RWPE2 (cell line): ENCODE measurements around the gene PLEKHM1.

ENCODE experiments used
- ATAC-seq: fragments of 200-7000 bp; cut with Tn5 transposase; 3 replicates; pipeline ENCODE4 v1.9.1; 2021; ENCODE audit warnings: low read depth
- DNase-seq: peaks from one replicate; pipeline ENCODE4 v3.0.0-alpha.2; 2020; ENCODE audit warnings: low spot score
- H3K27ac ChIP-seq: fragments of 450-650 bp; 2 replicates; pipeline ENCODE4 v1.5.1; 2017; ENCODE audit warnings: mild to moderate bottlenecking; ENCODE audit not compliant: poor library complexity, severe bottlenecking
- H3K27me3 ChIP-seq: fragments of 250-450 bp; sonication (Bioruptor Pico); 2 replicates; pipeline ENCODE4 v1.5.1; 2021; ENCODE audit warnings: mild to moderate bottlenecking, moderate library complexity; ENCODE audit not compliant: insufficient read depth, poor library complexity, severe bottlenecking
- H3K36me3 ChIP-seq: fragments of 250-450 bp; sonication (Bioruptor Pico); 2 replicates; pipeline ENCODE4 v1.5.1; 2020; ENCODE audit warnings: low read depth, mild to moderate bottlenecking, moderate library complexity
- H3K4me1 ChIP-seq: fragments of 250-450 bp; sonication (Bioruptor Pico); 2 replicates; pipeline ENCODE4 v1.5.1; 2021; ENCODE audit warnings: mild to moderate bottlenecking, moderate library complexity; ENCODE audit not compliant: insufficient read depth, poor library complexity, severe bottlenecking
- H3K4me3 ChIP-seq: fragments of 250-450 bp; sonication (Bioruptor Pico); 2 replicates; pipeline ENCODE4 v1.5.1; 2021; ENCODE audit warnings: mild to moderate bottlenecking, moderate library complexity; ENCODE audit not compliant: severe bottlenecking
- H3K9me3 ChIP-seq: fragments of 250-450 bp; sonication (Bioruptor Pico); 2 replicates; pipeline ENCODE4 v1.5.1; 2021; ENCODE audit warnings: mild to moderate bottlenecking, moderate library complexity; ENCODE audit not compliant: severe bottlenecking
- CTCF ChIP-seq: fragments of 450-650 bp; IDR thresholded peaks from one replicate; pipeline ENCODE4 v1.5.1; 2017; ENCODE audit warnings: mild to moderate bottlenecking, moderate library complexity; ENCODE audit not compliant: poor library complexity, severe bottlenecking

Gene PLEKHM1

GRCh38 chr17:45433159-45433535 is 57.4 kb downstream of the PLEKHM1 start:
- peak; percentile 43 for DNase-seq
- ATAC-seq = 0 out of 3 replicates have a peak, but pooled peaks have one; percentile 1
- no peaks in the 10 kb centered on the region for H3K4me1 ChIP-seq
- no peak overlapping the region for H3K4me3 ChIP-seq
- TF ChIP-seq CTCF = no peak
- no peaks in the 10 kb centered on the region for H3K27me3 ChIP-seq
- H3K9me3 ChIP-seq = no peaks in the 10 kb centered on the region
- no peaks in the 10 kb centered on the region for H3K36me3 ChIP-seq
- H3K27ac ChIP-seq = peak overlapping the region; percentile 62

- H3K27me3 ChIP-seq = no peaks in the 10 kb centered on the region
- peak within 1 kb of the TSS; percentile 62 for H3K27ac ChIP-seq
- peak within 1 kb of the TSS; percentile 56 for H3K4me3 ChIP-seq
- DNase-seq (peak; percentile 64), ATAC-seq (peak; percentile 18)
- H3K4me1 ChIP-seq = no peaks in the 10 kb centered on the region
- no peaks in the 10 kb centered on the region for H3K9me3 ChIP-seq
- no peak for TF ChIP-seq CTCF
- H3K36me3 ChIP-seq = no peaks in the 10 kb centered on the region
Measured at GRCh38 chr17:45432405-45433158, 57.9 kb downstream of the PLEKHM1 start, which contains the start of gene ARHGAP27. ARHGAP27 (minus strand) TSS chr17:45432870; CDS start chr17:45430279, 2,591 bp downstream.

GRCh38 chr17:45431531-45432404 is 58.8 kb downstream of the PLEKHM1 start:
- Histone ChIP-seq H3K36me3 (no peaks in the 10 kb centered on the region), H3K27ac (peak overlapping the region; percentile 62), H3K4me1 (no peaks in the 10 kb centered on the region), H3K27me3 (no peaks in the 10 kb centered on the region), H3K4me3 (peak overlapping the region; percentile 56), H3K9me3 (no peaks in the 10 kb centered on the region)
- TF ChIP-seq CTCF = no peak
- ATAC-seq (peak; percentile 74), DNase-seq (peak; percentile 96)

- H3K36me3 ChIP-seq = no peaks in the 10 kb centered on the region
- H3K9me3 ChIP-seq = no peaks in the 10 kb centered on the region
- H3K27ac ChIP-seq = peak overlapping the region; percentile 62
- ATAC-seq = peak; percentile 10; the same call in 2 of the 3 replicates
- TF ChIP-seq CTCF = no peak
- peak; percentile 56 for DNase-seq
- no peaks in the 10 kb centered on the region for H3K4me1 ChIP-seq
- H3K27me3 ChIP-seq = no peaks in the 10 kb centered on the region
- H3K4me3 ChIP-seq = peak overlapping the region; percentile 56
Measured at GRCh38 chr17:45430738-45431530, 59.6 kb downstream of the PLEKHM1 start.
